Stimulated activated memory B cell treated with anti-CD40 and anti-IgM and Interleukin-4, amounts not matched to agents 10 μg/mL and 1 μg/mL and 100 μg/mL, for 72 hours (primary cell): ENCODE data around the gene FANCC.
"Not testable (repeated sequence)": the region's sequence is repeated elsewhere in the genome, so short reads cannot be mapped to it uniquely, and the experiment has no call there.

ENCODE experiments used
- ATAC-seq: fragments of 150-1000 bp; cut with Tn5 transposase; 2 replicates; pipeline ENCODE4 v1.10.0; 2021
- H3K27ac Mint-ChIP-seq: one replicate; pipeline ENCODE4 v1.8.0; 2022; ENCODE audit warnings: mild to moderate bottlenecking, mixed read lengths
- H3K27me3 Mint-ChIP-seq: one replicate; pipeline ENCODE4 v1.8.0; 2022; ENCODE audit warnings: mixed read lengths
- H3K36me3 Mint-ChIP-seq: one replicate; pipeline ENCODE4 v1.8.0; 2022; ENCODE audit warnings: mixed read lengths
- H3K4me1 Mint-ChIP-seq: one replicate; pipeline ENCODE4 v1.8.0; 2022; ENCODE audit warnings: mixed read lengths
- H3K4me3 Mint-ChIP-seq: one replicate; pipeline ENCODE4 v1.8.0; 2022; ENCODE audit warnings: mild to moderate bottlenecking, moderate library complexity, mixed read lengths
- H3K9me3 Mint-ChIP-seq: one replicate; pipeline ENCODE4 v1.8.0; 2022; ENCODE audit warnings: mixed read lengths

Gene FANCC

DNA sequence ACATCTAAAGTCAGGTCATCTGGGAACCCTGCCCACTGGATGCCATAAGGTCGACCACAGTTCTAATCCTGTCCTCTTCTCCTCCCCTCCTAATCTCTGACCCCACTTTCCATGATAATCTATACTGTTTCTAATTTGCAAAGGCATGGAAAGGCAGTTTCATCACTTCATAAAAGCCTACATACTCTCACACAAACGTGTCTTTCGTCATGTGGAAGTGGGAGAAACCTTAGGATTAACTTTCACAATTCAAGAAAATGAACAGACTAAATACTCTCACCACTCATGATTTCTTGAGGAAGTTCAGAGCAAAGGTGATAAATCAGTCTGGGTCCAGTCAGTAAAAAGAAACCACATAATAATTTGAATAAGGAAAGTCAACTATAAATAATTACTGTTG, 5.5 kb downstream of the FANCC start:
- Mint-ChIP-seq H3K9me3 (no peaks in the 10 kb centered on the region), H3K27me3 (no peaks in the 10 kb centered on the region), H3K4me3 (no peak overlapping the region), H3K27ac (no peak overlapping the region), H3K36me3 (no peaks in the 10 kb centered on the region), H3K4me1 (peaks cover 27% of the 10 kb centered on the region)
- ATAC-seq: no peak

- peaks cover 6% of the 10 kb centered on the region for H3K36me3 Mint-ChIP-seq
- no peak for ATAC-seq
- no peaks in the 10 kb centered on the region for H3K9me3 Mint-ChIP-seq
- no peak overlapping the region for H3K27ac Mint-ChIP-seq
- peaks cover 12% of the 10 kb centered on the region for H3K4me1 Mint-ChIP-seq
- H3K4me3 Mint-ChIP-seq: no peak overlapping the region
- H3K27me3 Mint-ChIP-seq: no peaks in the 10 kb centered on the region
These were observed 10.0 kb downstream of the FANCC start for GRCh38 chr9:95307538-95307937.

GRCh38 chr9:95306819-95307218, 10.7 kb downstream of the FANCC start:
- H3K36me3 Mint-ChIP-seq: peaks cover 6% of the 10 kb centered on the region
- peaks cover 9% of the 10 kb centered on the region for H3K4me1 Mint-ChIP-seq
- no peak for ATAC-seq
- H3K9me3 Mint-ChIP-seq: no peaks in the 10 kb centered on the region
- H3K27ac Mint-ChIP-seq: no peak overlapping the region
- no peak overlapping the region for H3K4me3 Mint-ChIP-seq
- no peaks in the 10 kb centered on the region for H3K27me3 Mint-ChIP-seq

GRCh38 chr9:95305770-95306492, 11.6 kb downstream of the FANCC start:
- Mint-ChIP-seq H3K36me3 (peaks cover 6% of the 10 kb centered on the region), H3K4me3 (no peak overlapping the region), H3K4me1 (peaks cover 9% of the 10 kb centered on the region), H3K27ac (no peak overlapping the region), H3K9me3 (no peaks in the 10 kb centered on the region), H3K27me3 (no peaks in the 10 kb centered on the region)
- ATAC-seq: no peak

- ATAC-seq: no peak
- no peaks in the 10 kb centered on the region for H3K27me3 Mint-ChIP-seq
- no peak overlapping the region for H3K4me3 Mint-ChIP-seq
- peaks cover 6% of the 10 kb centered on the region for H3K36me3 Mint-ChIP-seq
- H3K9me3 Mint-ChIP-seq: no peaks in the 10 kb centered on the region
- no peak overlapping the region for H3K27ac Mint-ChIP-seq
- peaks cover 9% of the 10 kb centered on the region for H3K4me1 Mint-ChIP-seq
These were observed 15.0 kb downstream of the FANCC start for GRCh38 chr9:95302479-95302878.

- H3K4me3 Mint-ChIP-seq: no peak overlapping the region
These were observed 19.7 kb downstream of the FANCC start for GRCh38 chr9:95297760-95298159.

DNA sequence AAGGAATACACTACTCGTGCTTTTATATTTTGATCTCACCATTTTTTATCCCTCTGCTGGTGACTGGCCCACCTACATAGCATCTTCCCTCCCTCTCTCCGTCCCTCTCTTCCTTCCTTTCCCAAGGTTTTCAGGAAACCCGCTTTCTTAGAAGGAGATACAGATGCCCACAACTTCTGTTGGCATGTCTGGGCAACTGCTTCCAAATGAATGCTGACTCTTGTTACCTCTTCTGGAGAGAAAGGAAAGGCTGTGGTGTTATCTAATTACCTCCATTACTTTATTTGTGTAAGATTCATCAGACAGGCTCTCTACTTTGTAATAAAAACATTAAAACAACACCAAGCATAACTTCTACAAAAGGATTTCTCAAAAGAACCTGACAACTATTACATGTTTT, 20.2 kb downstream of the FANCC start:
- no peaks in the 10 kb centered on the region for H3K4me1 Mint-ChIP-seq
- H3K27ac Mint-ChIP-seq: no peak overlapping the region
- H3K27me3 Mint-ChIP-seq: no peaks in the 10 kb centered on the region
- no peak for ATAC-seq
- H3K4me3 Mint-ChIP-seq: no peak overlapping the region
- no peaks in the 10 kb centered on the region for H3K9me3 Mint-ChIP-seq
- no peaks in the 10 kb centered on the region for H3K36me3 Mint-ChIP-seq

More at GRCh38 chr9:95297760-95298159, 19.7 kb downstream of the FANCC start:
- Mint-ChIP-seq H3K4me1 (no peaks in the 10 kb centered on the region), H3K9me3 (no peaks in the 10 kb centered on the region), H3K27me3 (no peaks in the 10 kb centered on the region), H3K36me3 (no peaks in the 10 kb centered on the region), H3K27ac (no peak overlapping the region)
- ATAC-seq: no peak

DNA sequence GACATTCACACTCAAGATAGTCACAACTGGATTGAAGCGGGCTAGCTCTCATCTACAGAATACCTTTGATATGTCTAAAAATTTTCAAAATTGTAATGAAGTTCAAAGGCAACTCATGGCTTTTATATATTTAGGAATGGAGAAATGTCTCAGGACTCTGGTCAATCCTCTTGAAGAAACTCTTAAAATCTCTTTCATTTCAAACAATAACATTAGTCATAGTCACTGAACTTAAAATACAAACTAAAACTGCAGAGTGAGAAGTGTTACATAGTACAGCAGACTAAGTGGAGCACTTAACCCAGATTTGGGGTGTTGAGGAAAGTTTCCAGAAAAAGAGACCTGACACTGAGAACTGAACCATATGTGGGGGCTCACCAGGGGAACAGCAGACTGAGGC, 20.7 kb downstream of the FANCC start:
- Mint-ChIP-seq H3K4me3 (no peak overlapping the region), H3K27ac (no peak overlapping the region), H3K36me3 (peaks cover 4% of the 10 kb centered on the region), H3K4me1 (no peaks in the 10 kb centered on the region), H3K27me3 (no peaks in the 10 kb centered on the region), H3K9me3 (peaks cover 3% of the 10 kb centered on the region)
- no peak for ATAC-seq

- not testable (repeated sequence) for H3K4me3 Mint-ChIP-seq, H3K4me1 Mint-ChIP-seq, H3K36me3 Mint-ChIP-seq, H3K27ac Mint-ChIP-seq, H3K27me3 Mint-ChIP-seq, ATAC-seq, H3K9me3 Mint-ChIP-seq
These were observed 24.2 kb downstream of the FANCC start for GRCh38 chr9:95293296-95293695.

DNA sequence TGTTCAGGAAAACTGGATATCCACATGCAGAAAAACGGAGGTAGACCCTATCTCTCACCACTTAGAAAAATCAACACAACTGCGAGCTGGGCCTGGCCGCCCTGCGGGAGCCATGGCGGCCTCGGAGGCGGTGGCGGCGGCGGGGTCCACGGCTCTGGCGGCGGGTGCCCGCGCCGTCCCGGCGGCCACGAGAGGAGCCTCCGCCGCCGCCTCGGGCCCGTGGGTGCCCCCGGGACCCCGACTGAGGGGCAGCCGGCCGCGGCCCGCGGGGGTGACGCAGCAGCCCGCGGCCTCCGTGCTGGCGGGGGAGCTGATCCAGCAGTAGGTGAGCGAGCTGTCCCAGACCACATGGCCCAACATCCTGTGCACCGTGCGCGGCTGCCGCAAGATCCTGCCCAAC, 25.3 kb downstream of the FANCC start:
- Mint-ChIP-seq H3K36me3 (peaks cover 6% of the 10 kb centered on the region), H3K27ac (no peak overlapping the region), H3K4me3 (no peak overlapping the region), H3K4me1 (peaks cover 9% of the 10 kb centered on the region), H3K27me3 (no peaks in the 10 kb centered on the region), H3K9me3 (peaks cover 3% of the 10 kb centered on the region)
- peak; percentile 36 for ATAC-seq

DNA sequence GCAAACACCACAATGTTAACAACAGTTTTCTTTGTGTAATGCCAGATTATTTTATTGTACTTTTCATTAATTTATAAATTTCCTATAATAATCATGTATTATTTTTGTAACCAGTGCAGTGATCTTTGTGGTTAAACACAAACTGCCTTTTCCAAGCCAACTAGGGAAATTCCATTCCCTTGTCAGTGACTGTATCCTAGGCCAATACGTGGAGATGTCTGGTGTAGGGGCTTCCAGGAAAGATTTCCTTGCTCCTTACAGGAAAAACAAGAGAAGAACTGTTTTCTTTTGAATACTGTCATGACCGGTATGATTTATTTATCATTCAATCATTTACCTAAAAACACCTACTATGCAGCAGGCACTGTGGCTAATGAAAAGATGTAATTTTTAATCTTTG, 31.4 kb downstream of the FANCC start:
- peaks cover 9% of the 10 kb centered on the region for H3K4me1 Mint-ChIP-seq
- ATAC-seq: no peak
- H3K27me3 Mint-ChIP-seq: no peaks in the 10 kb centered on the region
- H3K27ac Mint-ChIP-seq: no peak overlapping the region
- H3K9me3 Mint-ChIP-seq: peaks cover 7% of the 10 kb centered on the region
- no peak overlapping the region for H3K4me3 Mint-ChIP-seq
- H3K36me3 Mint-ChIP-seq: peaks cover 10% of the 10 kb centered on the region

DNA sequence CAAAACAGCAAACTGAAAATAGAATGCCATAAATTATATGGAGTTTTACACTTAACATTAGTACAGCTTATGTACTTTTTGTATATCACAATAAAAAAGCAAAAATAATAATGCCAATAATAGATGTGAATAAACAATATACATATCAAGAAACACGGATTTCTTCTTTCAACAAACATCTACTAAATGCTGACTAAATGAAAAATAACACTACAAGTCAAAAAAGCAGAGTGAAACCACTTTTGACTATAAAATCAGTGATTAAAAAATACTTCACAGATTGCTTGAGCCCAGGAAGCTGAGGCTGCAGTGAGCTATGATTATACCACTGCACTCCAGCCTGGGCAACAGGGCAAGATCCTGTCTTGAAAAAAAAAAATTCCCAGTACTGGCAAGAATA, 32.2 kb downstream of the FANCC start:
- no peak for ATAC-seq
- no peak overlapping the region for H3K27ac Mint-ChIP-seq
- peaks cover under 1% of the 10 kb centered on the region for H3K4me1 Mint-ChIP-seq
- no peaks in the 10 kb centered on the region for H3K27me3 Mint-ChIP-seq
- H3K36me3 Mint-ChIP-seq: peaks cover 15% of the 10 kb centered on the region
- no peak overlapping the region for H3K4me3 Mint-ChIP-seq
- peaks cover 14% of the 10 kb centered on the region for H3K9me3 Mint-ChIP-seq

DNA sequence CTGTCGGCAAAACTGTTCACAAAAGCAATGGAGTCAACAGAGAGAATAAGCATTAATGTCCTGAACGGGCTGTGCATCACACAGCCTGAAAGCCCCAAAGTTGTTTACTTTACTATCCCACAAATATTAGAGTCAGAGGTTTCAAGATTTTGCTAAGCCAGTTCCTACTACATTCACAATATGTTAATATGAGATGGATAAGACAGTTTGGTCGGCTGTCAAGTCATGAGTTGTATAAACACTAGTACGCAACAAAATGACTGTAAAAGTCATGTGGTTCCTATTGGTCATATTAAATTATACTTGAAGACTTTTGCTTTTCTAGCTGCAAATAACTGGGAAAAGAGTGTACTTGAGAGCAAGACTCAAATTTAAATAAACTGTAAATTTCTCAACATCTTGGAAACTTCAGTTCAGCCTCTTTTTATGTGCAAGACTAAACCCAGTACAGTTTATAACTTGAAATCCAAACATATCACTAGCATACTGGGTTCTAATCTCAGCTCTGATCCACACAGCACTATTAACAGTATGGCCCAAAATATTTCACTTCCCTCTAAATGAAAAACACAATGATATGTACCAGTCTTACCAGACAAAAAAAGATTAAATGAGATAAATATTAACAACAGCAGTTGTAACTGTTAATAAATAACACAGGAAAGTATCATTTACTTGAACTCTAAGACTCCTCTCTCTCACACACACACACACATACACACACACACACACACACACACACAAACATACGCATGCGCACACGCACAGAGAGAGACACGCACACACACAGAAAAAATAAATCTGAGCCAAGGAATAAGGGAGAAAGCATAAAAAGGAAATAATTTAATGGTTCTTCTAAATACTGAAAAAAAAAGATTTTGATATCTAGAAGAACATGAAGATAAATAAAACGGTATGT, 33.1 kb downstream of the FANCC start:
- ATAC-seq: no peak
- H3K27ac Mint-ChIP-seq: peak overlapping the region; percentile 39
- H3K27me3 Mint-ChIP-seq: no peaks in the 10 kb centered on the region
- H3K9me3 Mint-ChIP-seq: peaks cover 19% of the 10 kb centered on the region
- H3K4me1 Mint-ChIP-seq: no peaks in the 10 kb centered on the region
- H3K4me3 Mint-ChIP-seq: no peak overlapping the region
- peaks cover 22% of the 10 kb centered on the region for H3K36me3 Mint-ChIP-seq

- Mint-ChIP-seq H3K27me3 (no peaks in the 10 kb centered on the region), H3K4me1 (no peaks in the 10 kb centered on the region), H3K27ac (no peak overlapping the region), H3K9me3 (peaks cover 19% of the 10 kb centered on the region), H3K4me3 (no peak overlapping the region), H3K36me3 (peaks cover 27% of the 10 kb centered on the region)
- no peak for ATAC-seq
These were observed 33.8 kb downstream of the FANCC start for GRCh38 chr9:95283673-95284072.

- H3K4me3 Mint-ChIP-seq: no peak overlapping the region
- H3K9me3 Mint-ChIP-seq: peaks cover 19% of the 10 kb centered on the region
- H3K27me3 Mint-ChIP-seq: no peaks in the 10 kb centered on the region
- no peak for ATAC-seq
- peaks cover 27% of the 10 kb centered on the region for H3K36me3 Mint-ChIP-seq
- no peaks in the 10 kb centered on the region for H3K4me1 Mint-ChIP-seq
- no peak overlapping the region for H3K27ac Mint-ChIP-seq
These were observed 35.2 kb downstream of the FANCC start for GRCh38 chr9:95282332-95282731.

GRCh38 chr9:95280745-95281144, 36.8 kb downstream of the FANCC start:
- no peak for ATAC-seq
- H3K4me1 Mint-ChIP-seq: no peaks in the 10 kb centered on the region
- H3K27ac Mint-ChIP-seq: no peak overlapping the region
- peaks cover 19% of the 10 kb centered on the region for H3K9me3 Mint-ChIP-seq
- H3K36me3 Mint-ChIP-seq: peaks cover 27% of the 10 kb centered on the region
- H3K27me3 Mint-ChIP-seq: no peaks in the 10 kb centered on the region
- H3K4me3 Mint-ChIP-seq: no peak overlapping the region
